Measurements from ENCODE around the gene HOXA3. TPM values are rescaled to one million over a fixed set of nuclear protein-coding genes. Genes with fewer than 3 reads are reported as not detected.

Gene HOXA3
- total RNA-seq, 2 experiments from 2014 or later: not detected

- H3K27ac Mint-ChIP-seq: no peak overlapping the region
Measured at GRCh38 chr7:27194686-27195379, 42.5 kb upstream of the HOXA3 start.

GRCh38 chr7:27194002-27194352 lies 41.6 kb upstream of the HOXA3 start:
- Mint-ChIP-seq H3K9me3 (no peaks in the 10 kb centered on the region), H3K27me3 (peaks cover 85% of the 10 kb centered on the region), H3K4me3 (no peak overlapping the region), H3K4me1 (ENCODE audit: low read depth) (peaks cover 24% of the 10 kb centered on the region), H3K27ac (no peak overlapping the region), H3K36me3 (ENCODE audit: low read depth) (no peaks in the 10 kb centered on the region)
- CTCF ChIA-PET: interaction anchor here (1.2 to 3.2 kb wide), 4 partner anchors 8 to 35 kb away, joined by 3 to 28 read pairs (median 15); partner anchors contain the start of gene HOXA11
- no peak for TF ChIP-seq CTCF (IDR thresholded peaks at IDR 0.05)
- ATAC-seq: no peak
- no peak for DNase-seq
- intact Hi-C loops (cut with micrococcal nuclease): no loop called here
- POLR2A ChIA-PET: no interaction called here

More at GRCh38 chr7:27194686-27195379, 42.5 kb upstream of the HOXA3 start:
- Mint-ChIP-seq H3K4me1 (ENCODE audit: low read depth) (peaks cover 22% of the 10 kb centered on the region), H3K36me3 (ENCODE audit: low read depth) (no peaks in the 10 kb centered on the region), H3K9me3 (no peaks in the 10 kb centered on the region), H3K4me3 (no peak overlapping the region), H3K27me3 (peaks cover 79% of the 10 kb centered on the region)
- DNase-seq (no peak), ATAC-seq (no peak)
- TF ChIP-seq CTCF (IDR thresholded peaks at IDR 0.05): no peak
- intact Hi-C loops (cut with micrococcal nuclease): loop anchor here (5.0 kb wide), 3 partner anchors 38 to 587 kb away; partner anchors contain the start of gene HOXA7
- ChIA-PET POLR2A (no interaction called here), CTCF (interaction anchor here (0.8 to 3.2 kb wide), 14 partner anchors 9 to 883 kb away, joined by 3 to 42 read pairs (median 8); partner anchors contain the start of gene HOXA11)

GRCh38 chr7:27193335-27194001 lies 41.1 kb upstream of the HOXA3 start:
- intact Hi-C loops (cut with micrococcal nuclease): no loop called here
- Mint-ChIP-seq H3K36me3 (ENCODE audit: low read depth) (no peaks in the 10 kb centered on the region), H3K27me3 (peaks cover 85% of the 10 kb centered on the region), H3K4me3 (peak overlapping the region; percentile 10), H3K9me3 (no peaks in the 10 kb centered on the region), H3K4me1 (ENCODE audit: low read depth) (peaks cover 24% of the 10 kb centered on the region), H3K27ac (no peak overlapping the region)
- POLR2A ChIA-PET: no interaction called here
- ATAC-seq: no peak
- TF ChIP-seq CTCF (IDR thresholded peaks at IDR 0.05): no peak
- CTCF ChIA-PET: interaction anchor here (0.9 to 3.2 kb wide), 7 partner anchors 10 to 35 kb away, joined by 3 to 25 read pairs (median 4); no protein-coding TSS in a partner anchor
- DNase-seq: no peak

- peak; percentile 50 for ATAC-seq
- Mint-ChIP-seq H3K36me3 (ENCODE audit: low read depth) (no peaks in the 10 kb centered on the region), H3K4me3 (peak overlapping the region; percentile 46), H3K27me3 (peaks cover 85% of the 10 kb centered on the region), H3K9me3 (no peaks in the 10 kb centered on the region), H3K27ac (no peak overlapping the region), H3K4me1 (ENCODE audit: low read depth) (peaks cover 26% of the 10 kb centered on the region)
- TF ChIP-seq CTCF (IDR thresholded peaks at IDR 0.05): no peak
- DNase-seq: no peak
- CTCF ChIA-PET: interaction anchor here (0.9 to 1.5 kb wide), 6 partner anchors 9 to 30 kb away, joined by 3 to 7 read pairs (median 4); no protein-coding TSS in a partner anchor
- intact Hi-C loops (cut with micrococcal nuclease): no loop called here
- POLR2A ChIA-PET: interaction anchor here (1.5 kb wide), 1 partner anchor 47 kb away, joined by 3 read pairs; no protein-coding TSS in a partner anchor
Measured at GRCh38 chr7:27192546-27193334, 40.4 kb upstream of the HOXA3 start.
